ENCODE data around the gene TNFSF13. TPM values are rescaled to one million over a fixed set of nuclear protein-coding genes. Genes with fewer than 3 reads are reported as not detected.

TNFSF13 gene
- total and polyA plus RNA-seq, 12 donors = 4.1 to 25.0 (median 7.6) TPM

GRCh38 chr17:7563115-7563869 lies 4.7 kb downstream of the TNFSF13 start:
- no peak for ATAC-seq
- no peak for DNase-seq
- peaks cover 0 to 57% (median 38%) of the 10 kb centered on the region in 9 donors for H3K36me3 ChIP-seq
- no peaks in the 10 kb centered on the region for H3K9me3 ChIP-seq
- intact Hi-C loops (cut with DNase I) = loop anchor here in 7 of 10 donors (5.0 to 10.0 kb wide), 7 partner anchors 46 to 308 kb away; partner anchors contain the start of genes KCTD11 (in 4 of the 7), TMEM95 (in 3 of the 7), FGF11 (in 2 of the 7) and TMEM102 (in 2 of the 7)
- H3K4me3 ChIP-seq = peak overlapping the region in 6 of 10 donors; percentile 84 to 100 (median 96)
- no peak for TF ChIP-seq CTCF (IDR thresholded peaks at IDR 0.05)
- H3K4me1 ChIP-seq = peaks cover 29 to 58% (median 53%) of the 10 kb centered on the region in 9 donors
- no peak overlapping the region for H3K27ac ChIP-seq
- WGBS, 2 donors = 90% methylated on average over 30 of the region's 30 CpGs
- no peaks in the 10 kb centered on the region for H3K27me3 ChIP-seq

GRCh38 chr17:7569571-7569970 lies 11.0 kb downstream of the TNFSF13 start:
- H3K4me3 ChIP-seq = no peak overlapping the region
- no peak for TF ChIP-seq CTCF (IDR thresholded peaks at IDR 0.05)
- no peaks in the 10 kb centered on the region for H3K9me3 ChIP-seq
- no peaks in the 10 kb centered on the region for H3K27me3 ChIP-seq
- intact Hi-C loops (cut with DNase I) = loop anchor here in 2 of 10 donors (10.0 kb wide), 3 partner anchors 55 to 315 kb away; partner anchors contain the start of genes CTDNEP1 (in 1 of the 2), ELP5 (in 1 of the 2), KCTD11 (in 1 of the 2) and TMEM95 (in 1 of the 2)
- ATAC-seq = no peak
- WGBS, 2 donors = 88 to 92% methylated on average over 5 of the region's 5 CpGs
- no peak for DNase-seq
- H3K36me3 ChIP-seq = peaks cover 0 to 74% (median 44%) of the 10 kb centered on the region in 9 donors
- H3K27ac ChIP-seq = no peak overlapping the region
- H3K4me1 ChIP-seq = peaks cover 5 to 22% (median 18%) of the 10 kb centered on the region in 9 donors

GRCh38 chr17:7570351-7570750 lies 11.8 kb downstream of the TNFSF13 start:
- intact Hi-C loops (cut with DNase I) = loop anchor here in 2 of 10 donors (5.0 to 10.0 kb wide), 2 partner anchors 263 to 316 kb away; partner anchors contain the start of genes CTDNEP1 (in 1 of the 2), EIF5A (in 1 of the 2) and ELP5 (in 1 of the 2)
- no peak for DNase-seq
- Histone ChIP-seq H3K27ac (no peak overlapping the region), H3K9me3 (no peaks in the 10 kb centered on the region), H3K27me3 (no peaks in the 10 kb centered on the region), H3K4me3 (no peak overlapping the region), H3K4me1 (peaks cover 13 to 30% (median 26%) of the 10 kb centered on the region in 9 donors), H3K36me3 (peaks cover 0 to 74% (median 44%) of the 10 kb centered on the region in 9 donors)
- WGBS, 2 donors = 94 to 96% methylated on average over 10 of the region's 10 CpGs
- no peak for TF ChIP-seq CTCF (IDR thresholded peaks at IDR 0.05)
- no peak for ATAC-seq

- H3K27ac ChIP-seq = peak overlapping the region; percentile 1 to 99 (median 88)
- H3K4me1 ChIP-seq = peaks cover 14 to 49% (median 33%) of the 10 kb centered on the region in 9 donors
- H3K9me3 ChIP-seq = no peaks in the 10 kb centered on the region
- TF ChIP-seq CTCF (IDR thresholded peaks at IDR 0.05) = no peak
- H3K27me3 ChIP-seq = no peaks in the 10 kb centered on the region
- DNase-seq (peak in 1 of 2 donors; percentile 99), ATAC-seq (no peak)
- peak overlapping the region; percentile 12 to 100 (median 90) for H3K4me3 ChIP-seq
- peaks cover 9 to 74% (median 52%) of the 10 kb centered on the region in 9 donors for H3K36me3 ChIP-seq
- WGBS, 2 donors = 0 to 1% methylated on average over 11 of the region's 11 CpGs
- intact Hi-C loops (cut with DNase I) = loop anchor here in 2 of 10 donors (2.0 to 10.0 kb wide), 3 partner anchors 115 to 317 kb away; partner anchors contain the start of genes CTDNEP1 (in 1 of the 2), EIF5A (in 1 of the 2), ELP5 (in 1 of the 2) and TP53 (in 1 of the 2)
Observed at GRCh38 chr17:7572338-7572587, 13.7 kb downstream of the TNFSF13 start.
